HG02678 (cell line): ENCODE results near the gene WDR81.

Experiments used
- ATAC-seq: cut with Tn5 transposase; IDR thresholded peaks from one replicate; pipeline ENCODE4 v1.9.1; 2021; ENCODE audit warnings: mild to moderate bottlenecking, moderate library complexity; ENCODE audit not compliant: unreplicated experiment

Gene WDR81

GRCh38 chr17:1776857-1777256 is 52.4 kb downstream of the WDR81 start:
- ATAC-seq = no peak

GRCh38 chr17:1779571-1780131 is 55.1 kb downstream of the WDR81 start:
- ATAC-seq = no peak

GRCh38 chr17:1782171-1782567 is 57.7 kb downstream of the WDR81 start:
- no peak for ATAC-seq

DNA sequence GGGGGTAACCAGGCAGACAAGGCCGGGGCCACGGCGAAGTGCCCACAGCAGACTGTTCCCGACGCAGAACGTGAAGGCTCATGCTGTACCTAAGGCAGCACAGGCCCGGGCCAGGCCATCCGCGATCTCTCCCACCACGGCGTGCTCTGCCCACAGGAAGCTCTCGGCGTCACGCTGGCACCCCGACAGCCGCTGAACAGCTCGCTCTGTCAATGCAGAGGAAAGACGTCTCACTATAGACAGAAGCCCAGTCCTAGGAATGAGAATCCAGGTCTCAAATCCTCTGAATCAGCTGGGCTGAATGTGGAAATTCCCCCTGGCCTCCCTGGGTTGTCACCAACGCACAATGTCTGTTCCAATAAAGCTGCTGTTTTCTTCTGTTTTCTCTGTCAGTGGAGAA is 58.8 kb downstream of the WDR81 start:
- ATAC-seq = no peak

- no peak for ATAC-seq
Measured at GRCh38 chr17:1783834-1784611, 59.5 kb downstream of the WDR81 start.

GRCh38 chr17:1785930-1786329 is 61.4 kb downstream of the WDR81 start:
- ATAC-seq = no peak

DNA sequence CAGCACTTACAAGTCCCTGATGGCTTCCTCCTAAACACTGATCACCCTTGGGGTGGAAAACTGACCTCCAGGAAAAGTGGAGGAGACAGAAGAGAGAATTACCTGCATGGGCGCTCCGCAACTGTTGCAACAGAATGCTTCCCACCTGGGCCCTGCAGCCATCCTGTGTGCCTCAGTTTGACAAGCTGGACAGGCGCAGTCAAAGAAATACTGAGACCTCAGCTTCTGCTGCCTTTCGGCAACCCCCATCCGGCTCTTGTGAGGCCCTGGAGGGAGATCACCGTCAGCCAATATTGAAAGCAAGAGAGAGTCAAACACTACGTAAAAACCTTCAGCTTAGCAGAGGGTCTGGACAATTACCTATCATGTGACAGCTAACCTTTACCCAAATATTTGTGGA is 62.2 kb downstream of the WDR81 start:
- ATAC-seq = no peak

DNA sequence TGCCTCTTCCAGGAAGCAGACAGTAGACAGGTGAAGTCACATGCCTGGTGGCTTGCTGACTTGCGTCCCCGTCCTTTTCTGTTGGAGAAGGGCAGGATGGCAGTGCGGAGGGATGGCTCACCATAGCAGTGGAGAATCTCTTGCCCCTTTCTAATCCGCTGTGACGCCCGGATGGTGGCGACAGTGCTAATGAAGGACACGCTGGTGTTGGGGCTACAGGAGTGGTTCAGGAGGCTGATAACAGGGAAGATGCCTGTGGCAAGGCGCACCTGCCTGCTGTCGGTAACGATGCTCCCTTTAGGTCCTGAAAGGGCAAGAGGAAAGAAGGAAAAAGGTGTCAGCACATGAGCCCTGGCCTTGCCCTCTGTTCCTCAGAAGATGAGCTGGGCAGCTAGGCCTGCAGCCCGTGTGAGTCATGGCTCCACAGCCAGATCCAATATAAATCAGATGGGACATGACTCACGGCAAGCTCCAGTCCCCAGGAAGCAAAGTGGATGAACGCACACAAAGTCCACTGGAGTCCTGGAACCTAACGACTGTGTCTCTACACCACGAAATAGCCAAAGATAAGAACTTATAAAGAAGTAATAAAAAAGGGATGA is 62.9 kb downstream of the WDR81 start:
- no peak for ATAC-seq
